RWPE1 (cell line): Measurements from ENCODE around the gene SPOCK3.

Source experiments
- CTCF ChIA-PET: fragments of 350-600 bp; sonication (Branson Sonifier 250); formaldehyde crosslinking; extraction: SDS; loops from one replicate; lab custom pipeline; 2021; lab: Yijun Ruan, JAX
- POLR2A ChIA-PET: fragments of 400-600 bp; formaldehyde crosslinking; extraction: SDS; loops from one replicate; lab custom pipeline; 2020; ENCODE audit warnings: antibody characterized with exemption; ENCODE audit not compliant: low non-redundant PET; lab: Yijun Ruan, JAX
- DNase-seq: peaks from one replicate; pipeline ENCODE4 v3.0.0; 2012; ENCODE audit warnings: low spot score
- H3K27ac ChIP-seq: fragments of 450-650 bp; 2 replicates; pipeline ENCODE4 v1.5.1; 2017
- CTCF ChIP-seq: fragments of 450-650 bp; conservative IDR thresholded peaks from 2 replicates; pipeline ENCODE4 v1.5.1; 2017; ENCODE audit warnings: low read depth, mild to moderate bottlenecking

Gene SPOCK3

DNA sequence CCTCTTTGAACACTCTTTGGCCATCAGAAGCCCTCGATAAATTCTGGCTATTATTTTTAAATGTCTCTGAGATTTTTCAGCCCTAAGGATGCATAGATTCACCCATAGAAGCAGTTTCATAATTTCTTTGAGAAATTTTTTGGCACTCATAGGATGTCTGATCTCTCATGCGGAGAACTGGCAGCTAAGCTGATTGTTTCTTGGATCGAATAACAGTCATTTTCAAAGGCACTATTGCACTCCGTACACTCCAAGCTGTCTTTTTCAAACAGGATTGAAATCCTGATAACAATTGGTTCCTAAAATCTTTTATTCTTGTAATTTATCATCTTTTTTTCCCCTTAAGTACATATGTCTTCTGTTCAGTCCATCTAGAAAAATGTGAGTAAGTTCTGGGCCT is 411.9 kb downstream of the SPOCK3 start:
- no peak for DNase-seq
- no peak for TF ChIP-seq CTCF
- H3K27ac ChIP-seq: no peak overlapping the region
- ChIA-PET CTCF (no interaction called here), POLR2A (no interaction called here)

- H3K27ac ChIP-seq: no peak overlapping the region
- TF ChIP-seq CTCF: no peak
- ChIA-PET CTCF (no interaction called here), POLR2A (no interaction called here)
- no peak for DNase-seq
Observed at GRCh38 chr4:166816890-166817289, 417.4 kb downstream of the SPOCK3 start.

DNA sequence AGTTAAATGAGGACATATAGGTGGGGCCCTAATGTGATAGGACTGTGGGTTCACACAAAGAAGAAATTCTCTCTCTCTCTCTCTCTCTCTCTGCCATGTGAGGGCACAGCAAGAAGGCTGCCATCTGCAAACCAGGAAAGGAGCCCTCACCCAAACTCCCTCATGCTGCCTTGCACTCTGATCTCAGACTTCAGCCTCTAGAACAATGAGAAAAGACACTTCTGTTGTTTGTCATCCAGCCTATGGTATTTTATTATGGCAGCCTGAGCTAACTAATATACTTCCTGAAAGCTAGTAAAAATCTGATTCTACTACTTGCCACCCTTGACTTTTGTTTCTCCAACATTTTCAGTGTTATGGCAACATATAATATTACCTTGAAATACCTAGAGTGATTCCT is 425.9 kb downstream of the SPOCK3 start:
- no peak overlapping the region for H3K27ac ChIP-seq
- ChIA-PET CTCF (no interaction called here), POLR2A (no interaction called here)
- TF ChIP-seq CTCF: no peak
- no peak for DNase-seq

DNA sequence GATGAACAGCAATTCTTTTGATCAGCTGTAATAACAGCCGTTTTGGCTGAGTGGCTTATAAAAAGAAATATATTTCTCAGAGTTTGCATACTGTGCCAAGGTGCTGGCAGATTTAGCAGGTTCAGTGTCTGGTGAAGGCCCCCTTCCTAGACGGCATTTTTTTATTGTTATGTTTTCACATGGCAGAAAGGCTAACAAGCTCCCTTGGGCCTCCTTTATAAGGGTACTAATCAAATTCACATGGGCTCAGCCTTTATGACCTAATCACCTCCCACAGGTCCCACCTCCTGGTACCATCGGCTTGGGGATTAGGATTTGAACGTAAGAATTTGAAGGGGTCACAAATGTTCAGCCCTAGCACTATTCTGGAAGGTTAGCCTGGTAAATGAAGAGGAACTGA is 431.9 kb downstream of the SPOCK3 start:
- no peak for DNase-seq
- TF ChIP-seq CTCF: no peak
- CTCF ChIA-PET: no interaction called here
- POLR2A ChIA-PET: no interaction called here
- H3K27ac ChIP-seq: no peak overlapping the region

GRCh38 chr4:166798126-166798525 is 436.2 kb downstream of the SPOCK3 start:
- CTCF ChIA-PET: no interaction called here
- H3K27ac ChIP-seq: no peak overlapping the region
- DNase-seq: no peak
- POLR2A ChIA-PET: no interaction called here
- no peak for TF ChIP-seq CTCF

GRCh38 chr4:166777760-166778159 is 456.5 kb downstream of the SPOCK3 start:
- no peak for DNase-seq
- no peak overlapping the region for H3K27ac ChIP-seq
- no peak for TF ChIP-seq CTCF
- ChIA-PET CTCF (interaction anchor here (0.5 to 0.6 kb wide), 3 partner anchors 25 to 491 kb away, joined by 3 to 4 read pairs (median 4); no protein-coding TSS in a partner anchor), POLR2A (no interaction called here)

- CTCF ChIA-PET: no interaction called here
- DNase-seq: no peak
- POLR2A ChIA-PET: no interaction called here
- H3K27ac ChIP-seq: no peak overlapping the region
- no peak for TF ChIP-seq CTCF
Observed at GRCh38 chr4:166763018-166763417, 471.3 kb downstream of the SPOCK3 start.
